Esophagus (tissue), 2 donors: ENCODE results near the gene ONECUT3. TPM values are rescaled to one million over a fixed set of nuclear protein-coding genes. Genes with fewer than 3 reads are reported as not detected.
A peak's percentile ranks its signal among the peaks of the same experiment; 100 is the strongest.

Experiments
- H3K27ac ChIP-seq, 2 donors: one replicate each; pipeline ENCODE4 v1.5.1; 2013; ENCODE audit warnings: low read depth in 2 of 2, mild to moderate bottlenecking in 2 of 2, inconsistent platforms in 1 of 2, low read length in 1 of 2, moderate library complexity in 1 of 2
- H3K27me3 ChIP-seq, 2 donors: one replicate each; pipeline ENCODE4 v1.6.1; 2013; ENCODE audit warnings: low read length in 2 of 2, control low read depth in 1 of 2, mild to moderate bottlenecking in 1 of 2; ENCODE audit not compliant: insufficient read depth in 2 of 2, control insufficient read depth in 1 of 2
- H3K36me3 ChIP-seq, 2 donors: one replicate each; pipeline ENCODE4 v1.6.1; 2013; ENCODE audit warnings: low read length in 1 of 2; ENCODE audit not compliant: control insufficient read depth in 2 of 2, insufficient read depth in 2 of 2
- H3K4me1 ChIP-seq, 2 donors: one replicate each; pipeline ENCODE4 v1.6.1; 2013; ENCODE audit warnings: low read length in 1 of 2; ENCODE audit not compliant: control insufficient read depth in 2 of 2, insufficient read depth in 2 of 2
- H3K4me3 ChIP-seq, 2 donors: one replicate each; pipeline ENCODE4 v1.5.1; 2013; ENCODE audit warnings: low read length in 2 of 2, mild to moderate bottlenecking in 2 of 2, low read depth in 1 of 2, moderate library complexity in 1 of 2
- H3K9me3 ChIP-seq, 2 donors: one replicate each; pipeline ENCODE4 v1.6.1; 2013; ENCODE audit warnings: mild to moderate bottlenecking in 2 of 2, low read depth in 1 of 2, low read length in 1 of 2, moderate library complexity in 1 of 2; ENCODE audit not compliant: control insufficient read depth in 2 of 2, insufficient read depth in 1 of 2
- WGBS, 2 donors: extraction: QIAGEN DNeasy Blood & Tissue Kit; methylation state at CpG; one replicate each; pipeline ENCODE4 v1.1.7; 2013; 5-methylcytosine and 5-hydroxymethylcytosine counted together
- polyA plus RNA-seq, 2 donors: library from polyadenylated mRNA; stranded (reverse); fragments of 200-250 nt; gene quantifications; one replicate each; pipeline ENCODE4 v1.2.3, GENCODE V29; 2013
- donor health status: healthy with polysubstance abuse.
- donor health status: Bipolar disorder and iron deficiency.

Gene ONECUT3
- polyA plus RNA-seq, 2 donors: under 0.01 TPM; not detected in 1

- Histone ChIP-seq H3K27ac (no peak overlapping the region), H3K36me3 (no peaks in the 10 kb centered on the region), H3K4me1 (peaks cover 8 to 15% of the 10 kb centered on the region in 2 donors), H3K4me3 (peak overlapping the region in 1 of 2 donors; percentile 23), H3K9me3 (no peaks in the 10 kb centered on the region), H3K27me3 (peaks cover 0 to 50% of the 10 kb centered on the region in 2 donors)
- 3 to 6% methylated on average over 19 to 22 of the region's 22 CpGs for WGBS, 2 donors
Measured at GRCh38 chr19:1747285-1748114, 5.8 kb upstream of the ONECUT3 start.

GRCh38 chr19:1748115-1748872, 5.0 kb upstream of the ONECUT3 start:
- 2% methylated on average over 59 to 61 of the region's 61 CpGs for WGBS, 2 donors
- Histone ChIP-seq H3K27ac (no peak overlapping the region), H3K9me3 (no peaks in the 10 kb centered on the region), H3K27me3 (peaks cover 0 to 57% of the 10 kb centered on the region in 2 donors), H3K36me3 (no peaks in the 10 kb centered on the region), H3K4me1 (peaks cover 8 to 16% of the 10 kb centered on the region in 2 donors), H3K4me3 (peak overlapping the region; percentile 23 to 30)

- peaks cover 8 to 20% of the 10 kb centered on the region in 2 donors for H3K4me1 ChIP-seq
- H3K36me3 ChIP-seq: no peaks in the 10 kb centered on the region
- peak overlapping the region; percentile 30 to 33 for H3K4me3 ChIP-seq
- H3K27me3 ChIP-seq: peaks cover 3 to 60% of the 10 kb centered on the region in 2 donors
- WGBS, 2 donors: 3 to 5% methylated on average over 39 to 45 of the region's 45 CpGs
- no peaks in the 10 kb centered on the region for H3K9me3 ChIP-seq
- H3K27ac ChIP-seq: no peak overlapping the region
Measured at GRCh38 chr19:1748873-1749341, 4.4 kb upstream of the ONECUT3 start.

- H3K4me1 ChIP-seq: peaks cover 10 to 22% of the 10 kb centered on the region in 2 donors
- H3K27ac ChIP-seq: no peak overlapping the region
- WGBS, 2 donors: 1 to 2% methylated on average over 95 to 99 of the region's 99 CpGs
- no peaks in the 10 kb centered on the region for H3K9me3 ChIP-seq
- peak overlapping the region in 1 of 2 donors; percentile 33 for H3K4me3 ChIP-seq
- no peaks in the 10 kb centered on the region for H3K36me3 ChIP-seq
- H3K27me3 ChIP-seq: peaks cover 10 to 64% of the 10 kb centered on the region in 2 donors
Measured at GRCh38 chr19:1749373-1750342, 3.6 kb upstream of the ONECUT3 start.

GRCh38 chr19:1750343-1751021, 2.8 kb upstream of the ONECUT3 start:
- Histone ChIP-seq H3K36me3 (no peaks in the 10 kb centered on the region), H3K9me3 (no peaks in the 10 kb centered on the region), H3K27me3 (peaks cover 14 to 67% of the 10 kb centered on the region in 2 donors), H3K4me3 (no peak overlapping the region), H3K27ac (no peak overlapping the region), H3K4me1 (peaks cover 11 to 22% of the 10 kb centered on the region in 2 donors)
- WGBS, 2 donors: 3 to 4% methylated on average over 14 of the region's 14 CpGs

GRCh38 chr19:1751367-1752008, 1.8 kb upstream of the ONECUT3 start:
- H3K27ac ChIP-seq: no peak overlapping the region
- peaks cover 14 to 70% of the 10 kb centered on the region in 2 donors for H3K27me3 ChIP-seq
- no peaks in the 10 kb centered on the region for H3K36me3 ChIP-seq
- H3K4me3 ChIP-seq: no peak overlapping the region
- 7 to 10% methylated on average over 16 of the region's 16 CpGs for WGBS, 2 donors
- H3K9me3 ChIP-seq: no peaks in the 10 kb centered on the region
- H3K4me1 ChIP-seq: peaks cover 14 to 22% of the 10 kb centered on the region in 2 donors

- Histone ChIP-seq H3K27ac (no peak overlapping the region), H3K9me3 (no peaks in the 10 kb centered on the region), H3K27me3 (peaks cover 14 to 73% of the 10 kb centered on the region in 2 donors), H3K4me3 (no peak overlapping the region), H3K4me1 (peaks cover 12 to 18% of the 10 kb centered on the region in 2 donors), H3K36me3 (no peaks in the 10 kb centered on the region)
- WGBS, 2 donors: 5 to 6% methylated on average over 16 of the region's 16 CpGs
Measured at GRCh38 chr19:1752009-1752756, 1.1 kb upstream of the ONECUT3 start.
